ENCODE data around the gene CD55. TPM values are rescaled to one million over a fixed set of nuclear protein-coding genes. Genes with fewer than 3 reads are reported as not detected.

The CD55 gene
- polyA plus RNA-seq, 1 donor from 2014 or later, result 1.4 TPM

- Histone ChIP-seq H3K9me3 (ENCODE audit: low read length) (no peaks in the 10 kb centered on the region), H3K36me3 (ENCODE audit: insufficient read depth, low read length) (no peaks in the 10 kb centered on the region), H3K79me2 (replicated peaks; ENCODE audit: insufficient read depth, low read length) (no peaks in the 10 kb centered on the region), H3K4me3 (ENCODE audit: low read length) (no peak overlapping the region), H3K9ac (ENCODE audit: low read length) (no peak overlapping the region), H2AFZ (ENCODE audit: low read depth, low read length) (no peak overlapping the region), H3K27me3 (ENCODE audit: insufficient read depth, low read depth, low read length) (no peaks in the 10 kb centered on the region), H3K27ac (ENCODE audit: low read length) (no peak overlapping the region), H3K9me2 (ENCODE audit: insufficient read depth, low read length) (no peaks in the 10 kb centered on the region), H4K20me1 (ENCODE audit: insufficient read depth) (no peaks in the 10 kb centered on the region), H3K4me2 (ENCODE audit: low read length) (no peak overlapping the region), H3F3A (ENCODE audit: insufficient read depth, low read length, poor library complexity, severe bottlenecking) (no peaks in the 10 kb centered on the region)
- TF ChIP-seq TAF1 (IDR thresholded peaks at IDR 0.05; ENCODE audit: low read depth) (no peak), MXI1 (conservative IDR thresholded peaks at IDR 0.05; ENCODE audit: poor library complexity, severe bottlenecking) (no peak), SMC3 (conservative IDR thresholded peaks at IDR 0.05; ENCODE audit: poor library complexity) (no peak), RAD21 (conservative IDR thresholded peaks at IDR 0.05) (no peak), CTCF (IDR thresholded peaks at IDR 0.05; ENCODE audit: poor library complexity, severe bottlenecking) (no peak), EZH2 (IDR thresholded peaks at IDR 0.05; ENCODE audit: borderline replicate concordance, insufficient read depth, low read length, poor library complexity, severe bottlenecking) (no peak), POLR2AphosphoS5 (IDR thresholded peaks at IDR 0.05) (no peak), EP300 (conservative IDR thresholded peaks at IDR 0.05; ENCODE audit: poor library complexity, severe bottlenecking) (no peak)
- TF ChIP-seq, protein P1, sequence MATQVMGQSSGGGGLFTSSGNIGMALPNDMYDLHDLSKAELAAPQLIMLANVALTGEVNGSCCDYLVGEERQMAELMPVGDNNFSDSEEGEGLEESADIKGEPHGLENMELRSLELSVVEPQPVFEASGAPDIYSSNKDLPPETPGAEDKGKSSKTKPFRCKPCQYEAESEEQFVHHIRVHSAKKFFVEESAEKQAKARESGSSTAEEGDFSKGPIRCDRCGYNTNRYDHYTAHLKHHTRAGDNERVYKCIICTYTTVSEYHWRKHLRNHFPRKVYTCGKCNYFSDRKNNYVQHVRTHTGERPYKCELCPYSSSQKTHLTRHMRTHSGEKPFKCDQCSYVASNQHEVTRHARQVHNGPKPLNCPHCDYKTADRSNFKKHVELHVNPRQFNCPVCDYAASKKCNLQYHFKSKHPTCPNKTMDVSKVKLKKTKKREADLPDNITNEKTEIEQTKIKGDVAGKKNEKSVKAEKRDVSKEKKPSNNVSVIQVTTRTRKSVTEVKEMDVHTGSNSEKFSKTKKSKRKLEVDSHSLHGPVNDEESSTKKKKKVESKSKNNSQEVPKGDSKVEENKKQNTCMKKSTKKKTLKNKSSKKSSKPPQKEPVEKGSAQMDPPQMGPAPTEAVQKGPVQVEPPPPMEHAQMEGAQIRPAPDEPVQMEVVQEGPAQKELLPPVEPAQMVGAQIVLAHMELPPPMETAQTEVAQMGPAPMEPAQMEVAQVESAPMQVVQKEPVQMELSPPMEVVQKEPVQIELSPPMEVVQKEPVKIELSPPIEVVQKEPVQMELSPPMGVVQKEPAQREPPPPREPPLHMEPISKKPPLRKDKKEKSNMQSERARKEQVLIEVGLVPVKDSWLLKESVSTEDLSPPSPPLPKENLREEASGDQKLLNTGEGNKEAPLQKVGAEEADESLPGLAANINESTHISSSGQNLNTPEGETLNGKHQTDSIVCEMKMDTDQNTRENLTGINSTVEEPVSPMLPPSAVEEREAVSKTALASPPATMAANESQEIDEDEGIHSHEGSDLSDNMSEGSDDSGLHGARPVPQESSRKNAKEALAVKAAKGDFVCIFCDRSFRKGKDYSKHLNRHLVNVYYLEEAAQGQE (IDR thresholded peaks at IDR 0.05; ENCODE audit: borderline replicate concordance), result no peak
These were observed 68.4 kb downstream of the CD55 start for GRCh38 chr1:207389728-207390464.

DNA sequence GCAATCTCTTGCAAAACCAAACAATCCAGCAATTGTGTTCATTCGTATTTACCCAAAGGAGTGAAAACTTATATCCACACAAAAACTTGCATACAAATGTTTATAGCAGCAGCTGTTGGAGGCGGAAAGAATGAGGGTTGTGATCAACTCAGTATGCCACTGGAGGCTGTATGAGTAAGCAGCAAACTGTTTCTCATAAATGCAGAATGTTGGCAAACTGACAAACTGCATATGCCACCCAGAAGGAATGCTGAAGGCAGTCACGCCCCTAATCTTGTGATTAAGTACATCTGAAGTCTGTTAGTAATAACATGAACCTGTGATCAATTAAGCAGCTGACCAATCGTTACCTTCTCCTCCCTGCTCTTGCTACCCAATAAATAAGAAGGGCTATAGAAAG, 72.1 kb downstream of the CD55 start:
- H3K27ac ChIP-seq (ENCODE audit: low read length), result no peak overlapping the region
- no peaks in the 10 kb centered on the region for H3K36me3 ChIP-seq (ENCODE audit: insufficient read depth, low read length)
- H3F3A ChIP-seq (ENCODE audit: insufficient read depth, low read length, poor library complexity, severe bottlenecking), result no peaks in the 10 kb centered on the region
- no peaks in the 10 kb centered on the region for H4K20me1 ChIP-seq (ENCODE audit: insufficient read depth)
- no peaks in the 10 kb centered on the region for H3K27me3 ChIP-seq (ENCODE audit: insufficient read depth, low read depth, low read length)
- H3K4me3 ChIP-seq (ENCODE audit: low read length), result no peak overlapping the region
- H3K4me2 ChIP-seq (ENCODE audit: low read length), result no peak overlapping the region
- no peaks in the 10 kb centered on the region for H3K9me3 ChIP-seq (ENCODE audit: low read length)
- TF ChIP-seq RAD21 (conservative IDR thresholded peaks at IDR 0.05), result no peak
- no peak for TF ChIP-seq POLR2AphosphoS5 (IDR thresholded peaks at IDR 0.05)
- TF ChIP-seq CTCF (IDR thresholded peaks at IDR 0.05; ENCODE audit: poor library complexity, severe bottlenecking), result no peak
- no peak for TF ChIP-seq EZH2 (IDR thresholded peaks at IDR 0.05; ENCODE audit: borderline replicate concordance, insufficient read depth, low read length, poor library complexity, severe bottlenecking)
- TF ChIP-seq SMC3 (conservative IDR thresholded peaks at IDR 0.05; ENCODE audit: poor library complexity), result no peak
- TF ChIP-seq, protein P1 (IDR thresholded peaks at IDR 0.05; ENCODE audit: borderline replicate concordance), result no peak
- H3K9ac ChIP-seq (ENCODE audit: low read length), result no peak overlapping the region
- no peaks in the 10 kb centered on the region for H3K79me2 ChIP-seq (replicated peaks; ENCODE audit: insufficient read depth, low read length)
- no peak overlapping the region for H2AFZ ChIP-seq (ENCODE audit: low read depth, low read length)
- H3K9me2 ChIP-seq (ENCODE audit: insufficient read depth, low read length), result no peaks in the 10 kb centered on the region

Measured in neural cell (in vitro differentiated cells).